HG02571 (cell line): ENCODE results near the gene CENPM.

Source experiments
- ATAC-seq: cut with Tn5 transposase; IDR thresholded peaks from one replicate; pipeline ENCODE4 v1.9.1; 2021; ENCODE audit warnings: mild to moderate bottlenecking, moderate library complexity; ENCODE audit not compliant: unreplicated experiment

The CENPM gene

DNA sequence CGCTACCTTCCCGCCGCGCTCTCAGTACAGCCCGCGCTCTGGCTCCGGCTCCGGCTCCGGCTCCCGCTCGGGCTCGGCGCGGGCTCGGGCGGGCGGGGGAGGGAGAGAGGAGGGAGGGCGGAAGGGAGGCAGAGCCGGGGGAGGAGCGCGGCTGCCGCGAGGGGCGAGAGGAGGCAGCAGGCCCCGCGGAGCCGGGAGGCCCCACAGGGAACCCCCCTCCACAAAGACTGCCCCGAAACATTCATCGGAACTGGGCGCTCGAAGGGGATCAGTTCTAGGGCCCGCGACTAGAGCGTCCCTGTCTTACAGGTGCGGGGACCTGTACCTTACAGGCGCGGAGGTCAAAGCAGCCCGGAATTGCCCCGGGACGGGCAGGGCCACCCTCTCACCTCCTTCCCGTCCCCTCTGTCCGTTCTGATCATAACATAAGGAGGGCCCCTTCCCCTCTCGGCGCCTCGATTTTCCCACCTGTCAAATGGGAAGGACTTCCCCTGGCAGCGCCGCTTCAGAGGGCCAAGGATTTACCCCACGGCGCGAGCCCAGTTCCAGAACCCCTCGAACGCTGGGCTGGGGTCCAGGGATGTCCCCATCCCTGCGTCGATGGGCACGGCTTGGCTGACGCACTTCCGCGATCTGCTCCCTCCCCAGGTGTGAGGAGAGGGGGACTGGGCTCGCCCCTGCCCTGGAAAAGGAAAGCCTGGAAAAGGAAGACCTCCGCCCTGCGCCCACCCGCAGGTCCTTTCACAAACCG is 31.7 kb downstream of the CENPM start, which contains the start of gene SHISA8:
Gene SHISA8, minus strand, starts transcription at position 40 of the 751 bp plus-strand sequence. CDS start 407 bp downstream, outside the sequence.
- ATAC-seq, result no peak

DNA sequence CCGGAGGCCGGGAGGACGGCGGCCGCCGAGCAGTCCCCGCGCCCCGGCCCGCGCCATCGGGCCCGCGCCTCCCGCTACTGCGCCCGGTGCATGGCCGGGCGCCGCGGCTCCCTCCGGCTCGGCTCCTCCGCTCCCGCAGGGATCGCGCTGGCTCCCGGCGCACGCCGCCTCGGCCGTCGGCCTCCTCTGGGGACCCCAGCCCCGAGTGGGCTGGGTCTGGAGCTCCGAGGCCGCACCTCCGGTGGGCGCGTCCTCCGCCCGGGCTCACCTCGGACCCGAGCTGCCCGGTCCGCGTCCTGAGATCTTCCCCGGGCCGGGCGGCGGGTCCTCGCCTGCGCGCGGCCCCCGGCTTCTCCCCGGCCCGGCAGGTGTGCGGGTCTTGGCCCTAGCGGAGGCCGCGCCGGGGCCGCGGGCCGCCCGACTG is 32.3 kb downstream of the CENPM start:
- no peak for ATAC-seq

DNA sequence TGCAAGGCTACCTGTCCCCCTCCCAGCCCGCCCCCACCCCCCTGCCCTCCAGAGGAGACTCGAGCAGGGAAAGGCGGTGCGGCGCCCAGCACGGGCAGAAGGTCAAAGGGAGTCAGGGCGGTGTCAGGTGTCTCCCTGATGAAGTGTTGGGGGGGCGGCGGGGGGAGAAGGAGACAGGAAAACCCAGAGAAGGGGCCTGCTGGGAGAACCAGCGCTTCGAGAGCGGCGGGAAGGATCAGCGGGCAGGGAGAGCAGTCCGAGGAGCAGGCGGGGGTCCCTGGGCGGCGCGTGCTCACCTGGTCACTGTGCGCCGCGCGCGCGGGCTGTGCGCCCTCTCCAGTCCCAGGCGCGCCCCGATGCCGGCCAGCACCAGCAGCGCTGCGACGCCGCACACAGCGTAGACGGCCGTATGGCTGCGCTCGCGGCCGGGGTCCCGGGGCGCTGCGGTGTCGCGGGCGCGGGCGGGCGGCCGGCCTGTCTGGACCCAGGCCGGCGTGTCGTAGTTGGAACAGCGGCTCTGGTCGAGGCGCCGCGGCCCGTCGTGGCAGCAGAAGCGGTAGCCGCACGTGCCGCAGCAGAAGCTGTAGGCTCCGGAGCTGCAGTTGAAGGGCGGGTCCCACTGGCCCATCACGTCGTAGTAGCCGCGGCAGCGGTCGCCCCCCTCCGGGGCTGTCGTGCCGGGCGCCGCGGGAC is 33.0 kb downstream of the CENPM start:
- no peak for ATAC-seq

DNA sequence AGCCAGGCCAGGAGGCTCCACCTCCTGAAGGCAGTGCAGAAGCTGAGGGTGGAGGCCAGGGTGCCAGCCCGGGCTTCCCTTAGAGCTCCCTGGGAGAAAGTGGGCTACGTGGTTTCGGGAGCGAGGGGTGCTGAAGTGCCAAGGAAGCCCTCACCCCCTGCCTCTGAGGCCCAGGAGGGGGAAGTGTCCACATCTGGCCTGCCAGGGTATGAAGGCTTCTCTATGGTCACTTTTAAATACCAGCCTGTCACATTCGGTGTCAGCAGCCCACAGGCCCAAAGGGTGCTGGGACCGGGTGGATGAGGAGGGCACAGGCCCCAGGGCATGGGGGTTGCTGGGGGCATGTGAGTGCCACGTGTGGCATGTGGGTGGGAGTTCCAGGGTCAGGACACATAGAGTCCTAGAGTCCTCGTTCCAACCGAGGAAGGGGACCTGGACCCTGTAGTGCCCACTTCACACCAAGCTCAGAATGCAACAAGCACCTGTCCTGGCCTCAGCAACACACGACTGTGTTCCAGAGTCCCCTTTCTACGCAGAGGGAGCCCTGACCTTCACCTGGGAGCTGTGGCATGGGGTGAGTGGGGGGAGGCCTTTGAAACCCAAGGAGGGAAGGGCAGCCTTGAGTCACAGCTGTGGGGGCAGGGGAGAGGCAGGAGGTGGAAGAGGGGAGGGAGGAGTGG is 33.8 kb downstream of the CENPM start:
- ATAC-seq, result no peak

DNA sequence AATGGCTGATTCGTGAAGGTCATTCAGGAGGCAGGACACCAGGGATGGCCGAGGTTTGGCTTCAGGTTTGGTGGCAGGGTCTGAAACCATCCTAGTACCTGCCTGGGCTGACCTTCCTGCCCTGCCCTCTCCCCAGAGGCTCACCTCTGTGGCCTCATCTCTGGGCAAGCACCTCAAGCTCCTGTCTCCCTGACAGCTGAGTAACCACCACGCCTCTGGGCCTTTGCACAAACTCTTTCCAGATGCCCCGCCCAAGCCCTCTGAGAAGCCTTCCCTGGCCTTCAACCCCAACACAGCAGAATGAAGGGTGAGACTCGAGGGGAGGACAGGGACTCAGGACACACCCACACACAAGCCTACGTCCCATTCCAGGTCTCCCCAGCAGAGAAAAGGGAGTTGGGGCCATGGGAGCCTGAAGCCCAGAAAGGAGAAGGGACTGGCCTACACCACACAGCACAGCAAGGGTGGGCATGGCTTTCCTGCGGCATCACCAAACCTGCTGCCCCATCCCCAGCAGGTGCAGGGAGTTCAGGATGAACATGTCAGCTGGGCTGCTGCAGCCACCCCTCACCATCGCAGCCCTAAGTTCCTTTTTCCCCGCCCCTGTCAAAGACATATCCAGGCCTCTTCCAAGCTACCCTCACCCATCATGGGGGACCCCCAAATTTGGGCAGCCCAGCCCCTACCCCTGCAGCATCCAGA is 34.5 kb downstream of the CENPM start:
- no peak for ATAC-seq

DNA sequence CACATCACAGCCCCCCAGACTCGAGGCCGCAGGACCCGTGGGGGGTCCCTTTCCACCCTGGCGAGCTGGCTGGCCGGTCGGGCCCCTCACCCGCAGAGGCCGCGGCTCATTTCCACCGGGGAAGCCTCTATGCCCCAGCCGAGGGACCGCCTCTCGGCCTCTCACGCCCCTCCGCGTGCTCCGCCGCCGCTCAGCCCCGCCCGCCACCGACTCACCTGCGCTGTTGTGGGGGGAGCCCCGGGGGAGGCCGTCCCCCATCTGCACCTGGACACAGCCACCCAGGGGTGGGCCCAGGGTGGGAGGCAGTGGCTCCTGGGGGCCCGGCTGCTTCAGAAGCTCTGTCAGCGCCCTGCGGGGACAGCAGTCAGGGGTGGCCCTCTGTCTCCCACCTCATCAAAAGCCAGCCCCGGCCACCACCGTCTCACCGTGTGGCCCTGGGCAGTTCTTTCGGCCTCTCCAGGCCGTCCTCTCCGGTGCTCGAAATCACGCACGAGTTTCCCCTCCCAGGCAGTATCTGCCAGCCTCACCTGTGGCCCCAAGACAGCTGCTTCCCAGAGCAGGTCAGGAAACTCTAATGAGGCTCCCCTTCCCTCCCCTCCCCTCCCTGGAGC is 35.8 kb downstream of the CENPM start:
- no peak for ATAC-seq

DNA sequence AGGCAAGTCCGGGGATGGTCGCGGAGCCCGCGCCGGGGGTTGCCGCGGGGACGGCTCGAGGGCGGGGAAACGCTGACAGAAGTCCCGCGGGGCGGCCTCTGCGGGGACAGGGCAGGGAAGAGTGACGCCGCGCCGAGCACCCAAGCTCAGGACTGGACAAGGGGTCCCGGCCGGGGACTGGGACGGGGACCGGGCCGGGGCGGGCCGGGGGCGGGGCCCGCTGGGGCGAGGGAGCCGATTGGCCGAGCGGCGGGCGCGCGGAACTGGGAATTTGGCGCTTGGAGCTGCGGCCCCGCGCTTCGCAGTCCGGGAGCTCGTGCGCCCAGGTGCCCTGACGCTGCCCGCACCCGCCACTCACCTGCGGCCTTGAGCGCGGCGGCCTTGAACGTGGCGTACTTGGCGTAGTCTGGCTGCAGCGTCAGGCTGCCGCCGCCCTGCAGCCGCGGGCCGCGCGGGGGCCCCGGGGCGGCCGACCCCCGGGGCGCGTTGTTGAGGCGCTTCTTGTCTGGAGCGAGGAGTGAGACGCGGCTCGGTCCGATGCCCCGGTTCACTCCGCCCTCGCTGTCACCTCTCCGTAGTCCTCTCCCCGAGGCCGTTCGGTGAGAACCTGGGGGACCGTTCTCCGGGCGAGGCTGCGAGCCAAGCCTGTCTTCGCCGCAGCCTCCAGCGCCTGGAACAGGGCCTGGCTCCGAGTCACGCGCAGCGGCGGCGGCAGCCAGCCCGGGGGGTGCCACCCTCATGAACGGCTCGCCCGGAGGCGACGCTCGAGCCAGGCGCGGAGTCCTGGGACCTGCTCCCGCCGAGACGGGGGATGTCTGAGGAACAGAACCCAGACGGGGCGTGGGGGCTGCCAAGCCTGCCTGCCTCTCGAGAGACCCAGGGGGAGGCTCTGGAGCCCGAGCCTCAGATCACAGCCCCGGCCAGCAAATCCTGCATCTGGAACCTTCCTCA is 36.6 kb downstream of the CENPM start:
- no peak for ATAC-seq

DNA sequence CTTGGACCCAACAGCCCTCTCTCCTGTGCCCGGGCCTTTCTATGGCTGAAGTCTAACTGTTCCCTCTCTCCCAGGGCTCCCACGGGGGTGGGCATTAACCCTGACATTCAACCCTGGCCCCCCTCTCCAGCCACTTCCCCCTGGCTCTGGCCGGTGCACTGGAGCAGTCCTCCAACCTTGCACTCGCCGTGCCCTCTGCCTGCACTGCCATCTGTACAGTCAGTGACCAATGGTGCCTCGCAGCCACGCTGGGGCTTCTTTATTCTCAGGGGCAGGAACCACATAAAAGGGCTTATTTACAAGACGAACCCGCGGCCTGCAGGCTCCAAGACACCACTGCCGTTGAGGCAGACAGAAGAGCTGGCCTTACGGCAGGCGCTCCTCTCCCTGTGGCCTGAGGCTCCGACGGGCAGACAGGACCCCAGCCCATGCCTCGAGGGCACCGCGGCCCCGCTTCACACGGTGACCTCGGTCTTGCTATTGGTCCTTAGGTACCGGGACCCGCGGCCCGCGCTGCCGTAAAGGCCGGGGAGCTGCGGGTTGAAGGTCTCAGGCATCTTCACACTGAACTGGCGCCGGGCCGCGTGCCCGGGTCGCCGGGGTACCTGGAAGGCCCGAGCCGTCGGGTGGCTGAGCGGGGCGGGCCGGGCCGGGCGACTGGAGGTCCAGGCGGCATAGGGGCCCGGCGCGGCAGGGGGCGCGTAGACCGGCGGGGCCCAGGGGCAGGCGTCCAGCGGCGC is 37.5 kb downstream of the CENPM start:
- ATAC-seq, result no peak

DNA sequence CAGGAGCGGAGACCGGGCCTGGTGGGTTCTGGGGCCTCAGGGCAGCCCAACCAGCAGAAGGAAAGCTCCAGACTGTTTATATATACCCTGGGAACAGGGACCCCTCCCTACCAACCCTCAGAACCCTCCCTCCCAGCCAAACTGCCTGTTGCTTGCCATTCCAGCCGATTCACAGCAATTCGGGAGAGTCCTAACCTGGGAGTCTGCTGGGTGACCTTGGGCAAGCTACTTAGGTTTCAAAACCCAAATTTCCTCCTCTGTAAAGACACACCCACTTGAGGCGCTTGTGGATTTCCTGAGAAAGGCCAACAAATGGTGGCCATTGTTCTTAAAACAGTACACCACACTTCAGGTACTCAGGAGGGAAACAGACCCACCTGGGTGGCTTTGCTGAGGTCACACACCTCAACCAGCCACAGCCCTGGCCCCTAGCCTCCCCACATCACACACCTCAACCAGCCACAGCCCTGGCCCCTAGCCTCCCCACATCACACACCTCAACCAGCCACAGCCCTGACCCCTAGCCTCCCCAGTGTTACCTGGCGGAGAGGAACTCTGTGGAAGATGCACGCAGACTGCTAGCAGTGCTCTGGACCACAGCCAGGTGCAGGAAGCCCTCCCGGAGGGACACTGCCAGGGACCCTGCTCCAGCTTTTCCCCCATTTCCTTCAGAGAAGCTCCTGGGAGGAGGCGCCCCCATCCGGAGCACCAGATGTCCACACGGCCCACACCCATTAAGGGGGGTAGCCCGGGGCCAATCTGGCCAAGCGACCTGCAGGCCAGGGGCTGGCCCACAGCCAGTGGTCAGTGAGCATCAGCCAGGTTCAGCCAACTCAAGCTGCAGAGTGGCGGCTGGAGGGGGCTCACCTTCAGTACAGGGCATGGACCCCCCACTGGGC is 38.3 kb downstream of the CENPM start:
- ATAC-seq, result no peak

DNA sequence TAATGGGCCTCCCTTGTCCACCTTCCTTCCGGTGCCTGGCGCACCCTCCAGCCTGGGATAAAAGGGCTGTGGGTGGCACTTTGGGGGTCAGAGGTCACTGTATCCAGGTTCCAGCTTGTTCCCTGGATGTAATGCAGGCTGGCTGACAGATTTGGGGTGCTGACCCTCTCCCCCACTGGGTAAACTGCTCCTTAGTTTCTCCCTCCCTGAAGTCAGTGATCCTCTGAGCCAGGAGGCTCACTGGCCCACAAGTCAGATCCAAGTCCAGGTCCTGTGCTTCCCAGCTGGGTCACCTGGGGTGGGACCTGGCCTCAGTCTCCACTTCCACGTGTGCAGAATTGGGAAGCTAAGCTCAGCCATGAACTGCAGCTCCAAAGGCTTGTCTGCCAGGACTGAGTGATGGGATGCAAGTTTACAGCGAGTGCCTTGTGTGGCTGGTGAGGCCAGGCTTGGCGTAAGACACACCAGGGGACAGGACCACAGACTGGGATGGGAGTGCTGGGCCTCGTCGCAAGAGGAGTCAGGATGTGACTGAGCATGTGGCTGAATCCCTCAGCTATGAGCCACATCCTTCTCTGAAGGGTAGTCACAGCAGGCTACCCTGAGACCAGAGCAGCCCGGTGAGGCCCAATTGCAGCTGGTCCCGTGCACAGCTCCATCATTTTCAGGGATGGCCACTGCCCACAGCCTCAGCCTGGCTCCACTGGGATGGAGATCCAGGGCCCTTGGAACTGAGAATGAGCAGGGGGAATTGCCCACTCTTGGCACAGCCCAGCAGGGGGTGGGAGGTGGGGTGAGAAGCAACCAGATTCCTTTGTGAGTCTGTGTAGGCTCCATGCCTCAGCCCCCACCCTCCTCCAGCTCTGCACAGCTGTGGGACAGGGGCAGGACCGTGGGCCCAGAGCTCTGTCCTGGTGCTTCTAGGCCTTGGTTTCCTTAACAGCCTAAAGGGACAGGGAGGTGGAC is 39.2 kb downstream of the CENPM start:
- ATAC-seq, result no peak

DNA sequence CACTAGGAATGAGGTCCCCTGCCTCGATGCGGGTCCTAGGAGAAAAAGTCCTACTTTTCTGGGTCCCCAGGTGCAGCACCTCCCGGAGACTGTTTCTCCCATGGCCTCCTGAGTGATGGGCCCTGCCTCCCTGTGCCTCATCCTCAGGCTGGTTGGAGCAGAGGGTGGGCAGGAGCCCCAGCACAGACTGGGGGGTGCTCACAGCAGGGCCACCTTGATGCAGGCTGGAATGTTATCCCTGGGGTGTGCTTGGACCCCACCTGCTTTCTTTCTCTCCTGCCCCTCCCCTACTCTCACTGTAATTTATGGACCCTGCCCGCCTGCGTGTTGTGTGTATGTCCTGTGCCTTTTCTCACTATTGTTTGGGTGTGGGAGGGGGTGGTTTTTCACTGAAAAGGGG is 40.1 kb downstream of the CENPM start:
- no peak for ATAC-seq

DNA sequence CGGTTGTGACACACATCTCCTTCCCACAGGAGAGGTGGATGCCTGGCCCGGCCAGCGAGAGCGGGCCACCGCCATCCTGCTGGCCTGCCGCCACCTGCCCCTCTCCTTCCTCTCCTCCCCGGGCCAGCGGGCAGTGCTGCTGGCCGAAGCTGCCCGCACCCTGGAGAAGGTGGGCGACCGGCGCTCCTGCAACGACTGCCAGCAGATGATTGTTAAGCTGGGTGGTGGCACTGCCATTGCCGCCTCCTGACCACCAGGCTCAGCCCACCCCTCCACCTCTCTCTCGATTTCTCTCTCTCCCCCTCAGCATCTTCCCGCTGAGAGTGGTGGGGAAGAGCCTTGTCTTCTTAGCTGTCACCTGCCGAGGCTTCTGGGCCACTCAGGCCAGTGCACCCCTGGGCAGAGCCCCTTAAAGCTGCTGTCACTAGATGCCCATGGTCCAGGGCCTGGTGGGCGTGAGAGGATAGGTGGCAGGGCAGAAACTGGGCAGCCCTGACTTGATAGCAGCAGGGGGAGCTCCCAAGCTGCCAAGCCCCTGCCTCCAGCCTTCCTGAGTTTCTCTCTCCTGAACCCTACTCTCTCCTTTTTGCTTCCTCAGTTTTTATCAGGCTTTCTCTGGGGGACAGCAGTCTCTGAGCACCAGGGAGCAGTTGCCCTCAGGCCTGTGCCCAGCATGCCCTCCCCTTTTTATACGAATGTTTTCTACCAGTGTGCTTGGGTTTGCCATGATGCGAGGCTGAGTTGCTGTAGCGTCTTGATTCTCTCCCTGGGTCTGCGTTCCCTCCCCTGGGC is 41.3 kb downstream of the CENPM start:
- ATAC-seq, result no peak

DNA sequence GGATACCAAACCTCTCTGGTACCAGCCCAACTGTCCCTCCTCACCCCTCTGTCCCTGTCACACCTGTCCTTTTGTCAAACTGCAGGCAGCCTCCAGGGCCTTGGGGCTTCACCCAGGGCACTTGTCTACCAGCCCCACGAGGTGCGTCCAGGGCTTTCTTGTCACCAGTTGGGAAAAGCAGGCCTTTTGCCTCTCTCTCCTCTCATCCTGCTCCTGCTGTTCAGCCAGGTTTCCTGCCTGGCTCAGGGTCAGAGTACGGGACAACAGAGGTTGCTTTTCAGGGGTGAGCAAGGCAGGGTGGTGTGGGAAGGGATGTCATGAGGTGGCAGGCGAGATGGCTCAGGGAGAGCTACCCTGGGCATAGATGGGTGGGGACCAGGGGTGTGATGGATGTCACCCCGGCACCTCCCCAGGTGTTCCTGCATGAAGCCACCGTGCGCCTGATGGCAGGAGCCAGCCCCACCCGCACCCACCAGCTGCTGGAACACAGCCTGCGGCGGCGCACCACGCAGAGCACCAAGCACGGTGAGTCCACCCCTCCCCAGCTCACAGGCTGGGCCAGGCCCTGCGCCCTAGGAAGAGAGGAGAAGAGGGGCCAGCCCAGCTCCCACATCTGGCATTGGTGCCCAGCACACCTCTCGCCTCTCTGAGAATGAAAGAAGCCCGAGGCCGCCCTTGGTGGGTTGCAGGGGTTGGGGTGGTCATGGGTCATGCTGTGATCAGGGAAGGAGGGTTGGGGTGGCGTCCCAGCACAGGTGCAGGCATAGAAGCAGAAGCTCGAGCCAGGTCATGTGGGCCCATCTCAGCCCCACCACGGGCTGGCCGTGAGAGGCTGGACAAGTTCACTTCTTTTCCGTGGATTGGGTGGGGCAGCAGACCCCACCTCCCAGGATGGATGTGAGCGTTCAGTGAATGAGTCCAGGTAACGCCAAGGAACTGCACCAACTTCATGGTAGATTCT is 42.2 kb downstream of the CENPM start:
- ATAC-seq, result no peak

DNA sequence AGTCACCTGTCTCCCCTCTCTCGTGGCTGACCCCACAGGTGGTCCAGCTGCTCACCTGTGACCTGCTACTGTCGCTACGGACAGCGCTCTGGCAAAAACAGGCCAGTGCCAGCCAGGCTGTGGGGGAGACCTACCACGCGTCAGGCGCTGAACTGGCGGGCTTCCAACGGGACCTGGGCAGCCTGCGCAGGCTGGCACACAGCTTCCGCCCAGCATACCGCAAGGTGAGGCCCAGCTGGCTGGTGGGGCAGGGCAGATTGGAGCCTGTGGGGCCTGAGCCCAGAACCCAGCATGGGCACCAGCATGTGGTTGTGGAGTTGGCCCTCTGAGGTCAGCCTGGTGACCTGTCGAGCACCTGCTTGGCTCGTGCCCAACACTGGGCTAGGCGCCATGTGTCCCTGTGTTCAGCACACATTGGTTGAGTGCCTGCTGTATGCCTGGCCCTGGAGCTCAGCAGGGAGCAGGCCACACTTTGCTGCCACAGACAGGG is 44.0 kb downstream of the CENPM start:
- ATAC-seq, result no peak

DNA sequence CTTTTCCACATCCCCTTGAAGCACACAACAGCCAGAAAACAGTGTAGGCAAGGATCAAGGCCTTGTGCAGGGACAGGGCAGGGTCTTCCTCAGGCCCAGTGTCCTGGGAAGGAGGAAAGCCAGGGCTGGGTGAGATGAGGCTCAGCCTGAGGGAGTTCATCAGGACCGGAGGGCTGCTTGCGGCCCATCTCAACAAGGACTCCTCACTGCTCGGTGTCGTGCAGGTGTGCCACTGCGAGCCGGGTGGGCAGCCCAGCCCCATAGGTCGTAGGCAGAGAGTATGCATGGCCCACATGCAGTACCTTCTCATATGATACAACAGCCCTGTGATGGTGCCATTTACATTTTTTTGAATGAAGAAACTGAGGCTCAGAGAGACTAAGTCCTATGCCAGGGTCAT is 44.9 kb downstream of the CENPM start:
- no peak for ATAC-seq
